ENCODE measurements around the gene S100A12. TPM values are rescaled to one million over a fixed set of nuclear protein-coding genes. Genes with fewer than 3 reads are reported as not detected.
A peak's percentile ranks its signal among the peaks of the same experiment; 100 is the strongest.

The S100A12 gene
- total RNA-seq, 1 donor from 2014 or later = 1.2 TPM

DNA sequence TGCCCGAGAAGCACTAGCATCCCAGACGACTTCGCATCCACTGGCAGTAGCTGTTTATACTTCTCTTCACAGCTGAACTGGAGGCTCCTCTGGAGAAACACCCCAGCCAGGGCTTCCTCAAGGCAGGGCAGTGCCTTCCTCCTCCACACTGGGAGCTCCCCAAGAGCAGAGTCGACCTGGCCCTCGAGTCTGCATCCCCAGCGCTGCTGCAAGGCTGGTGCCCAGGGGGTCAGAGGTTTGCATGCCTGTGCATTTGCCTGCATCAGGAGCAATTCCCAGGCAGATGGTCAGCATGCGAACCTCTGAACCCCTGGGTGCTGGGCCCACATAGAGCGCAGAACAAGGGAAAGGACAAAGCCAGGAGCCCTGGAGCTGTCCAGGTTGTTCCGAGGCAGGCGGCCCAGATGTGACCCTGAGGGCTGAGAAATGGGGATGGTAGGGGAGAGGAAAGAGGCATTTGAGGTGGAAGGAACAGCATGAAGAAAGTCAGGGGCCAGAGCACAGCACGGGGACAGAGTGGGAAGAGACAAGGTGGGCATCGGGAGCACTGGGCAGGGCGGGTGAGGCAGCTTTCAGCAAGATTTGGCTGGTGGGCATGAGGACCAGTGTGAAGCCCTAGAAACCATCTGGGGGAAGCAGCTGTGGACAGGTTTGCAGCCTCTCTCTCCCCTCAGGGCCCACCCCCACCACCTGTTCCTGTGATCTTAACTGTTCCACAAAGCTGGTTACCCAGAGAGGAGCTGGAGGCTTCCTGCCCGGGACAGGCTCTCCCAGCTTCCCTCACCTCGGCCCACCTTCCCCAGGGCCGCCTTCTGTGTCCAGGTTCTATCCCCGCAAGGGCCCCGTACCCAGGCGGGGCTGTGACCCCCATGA is 21.9 kb upstream of the S100A12 start:
- DNase-seq (ENCODE audit: low spot score) = peak; percentile 40
- no peak for ATAC-seq

DNA sequence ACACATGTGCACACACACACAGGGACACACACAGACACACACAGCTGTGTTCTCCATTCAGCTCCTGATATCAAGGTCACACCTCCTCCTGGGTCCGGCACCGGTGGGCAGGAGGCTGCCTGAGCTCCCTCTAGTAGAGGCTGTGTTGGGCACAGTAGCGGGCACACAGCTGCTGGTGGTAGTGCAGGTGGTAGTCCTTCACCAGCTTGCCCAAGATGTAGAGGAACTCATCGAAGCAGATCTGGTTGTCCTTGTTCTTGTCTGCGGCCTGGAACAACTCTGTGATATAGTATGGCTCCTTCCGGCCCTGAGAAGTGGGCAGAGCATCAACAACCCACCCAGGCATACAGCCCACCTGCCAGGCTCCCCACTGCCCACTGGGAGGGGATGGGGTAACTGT is 21.0 kb upstream of the S100A12 start:
- ATAC-seq = no peak
- DNase-seq (ENCODE audit: low spot score) = peak; percentile 34

DNA sequence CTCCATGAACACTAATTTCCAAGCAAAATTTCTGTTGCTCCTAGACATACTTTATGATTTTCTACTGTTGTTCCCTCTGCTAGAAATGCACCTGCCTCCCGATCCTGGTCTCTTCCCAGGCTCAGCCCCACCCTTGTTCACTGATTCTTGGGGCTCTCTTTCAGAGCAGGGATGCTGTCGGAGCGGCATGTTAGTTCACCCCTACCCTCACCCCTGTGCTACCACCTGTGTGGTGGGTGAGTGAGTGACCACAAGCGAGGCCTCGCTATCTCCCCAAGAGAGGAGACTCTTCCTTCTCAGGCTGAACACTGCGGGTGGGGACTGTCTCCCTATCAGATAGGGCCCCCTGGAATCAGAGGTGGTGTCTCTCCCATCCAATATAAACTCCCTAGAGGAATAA is 20.4 kb upstream of the S100A12 start:
- ATAC-seq (no peak), DNase-seq (ENCODE audit: low spot score) (no peak)

DNA sequence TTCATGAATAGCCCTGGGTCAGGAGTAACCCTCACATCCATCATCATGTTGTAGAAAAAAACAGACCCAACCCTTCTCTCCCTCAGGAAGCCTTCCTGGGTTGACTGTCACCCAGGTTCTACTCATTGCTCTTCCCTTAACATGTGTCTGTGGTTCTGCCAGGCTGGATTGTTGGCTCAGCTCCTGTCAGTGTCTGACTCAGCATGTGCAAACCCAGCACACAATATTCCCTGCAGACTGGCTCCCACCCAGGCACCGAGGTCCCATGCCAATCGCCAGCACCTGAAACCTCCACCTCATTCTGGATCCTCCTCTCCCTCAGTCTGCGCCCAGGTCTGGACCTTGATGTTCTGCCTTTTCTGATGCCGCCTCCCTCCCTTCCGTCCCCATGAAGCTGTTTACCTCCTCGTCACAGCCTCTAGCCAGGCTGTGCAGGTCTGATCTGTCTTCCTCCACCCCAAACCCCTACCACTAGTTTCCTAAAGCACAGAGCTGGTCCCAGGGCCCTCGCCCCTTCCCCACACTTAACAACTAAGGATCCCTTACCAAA is 19.8 kb upstream of the S100A12 start:
- ATAC-seq (no peak), DNase-seq (ENCODE audit: low spot score) (peak; percentile 40)

DNA sequence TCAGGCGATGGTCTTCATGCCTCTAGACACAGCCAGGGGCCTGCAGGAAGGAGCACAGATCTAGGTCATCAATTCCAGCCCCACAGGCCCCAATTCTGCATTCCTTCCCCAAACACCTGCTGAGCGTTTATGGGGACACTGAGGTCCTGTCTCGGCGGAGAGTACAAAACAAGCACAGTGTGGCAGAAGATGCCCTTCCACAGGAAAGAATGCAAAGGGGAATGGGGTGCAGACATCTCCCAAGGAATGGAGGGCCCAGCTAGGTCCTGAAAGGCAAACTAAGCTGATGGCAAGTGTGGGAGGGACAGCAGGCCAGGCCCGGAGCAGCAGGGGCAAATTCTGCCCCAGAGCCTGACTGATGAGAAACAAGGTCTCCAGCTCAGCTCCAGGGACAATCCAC is 19.0 kb upstream of the S100A12 start:
- ATAC-seq (no peak), DNase-seq (ENCODE audit: low spot score) (no peak)

DNA sequence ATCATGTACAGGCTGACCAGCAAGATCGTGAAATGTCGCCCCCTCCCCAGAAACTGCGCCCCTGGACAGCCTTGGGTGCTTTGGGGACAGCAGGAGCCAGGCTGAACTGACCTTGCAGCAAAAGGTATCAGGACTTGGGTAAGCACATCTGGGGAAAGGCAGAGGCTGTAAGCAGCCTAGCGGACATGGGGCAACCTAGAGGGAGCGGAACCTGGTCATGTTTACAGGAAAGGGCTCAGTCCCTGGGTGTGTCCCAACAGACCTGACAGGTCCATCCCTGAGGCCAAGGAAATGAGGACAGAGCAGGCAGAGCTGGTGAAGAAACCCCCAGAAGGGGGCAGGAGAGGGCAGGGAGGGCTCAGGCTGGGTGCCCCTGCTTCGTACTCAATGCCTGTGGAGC is 18.5 kb upstream of the S100A12 start:
- ATAC-seq (no peak), DNase-seq (ENCODE audit: low spot score) (peak; percentile 48)

DNA sequence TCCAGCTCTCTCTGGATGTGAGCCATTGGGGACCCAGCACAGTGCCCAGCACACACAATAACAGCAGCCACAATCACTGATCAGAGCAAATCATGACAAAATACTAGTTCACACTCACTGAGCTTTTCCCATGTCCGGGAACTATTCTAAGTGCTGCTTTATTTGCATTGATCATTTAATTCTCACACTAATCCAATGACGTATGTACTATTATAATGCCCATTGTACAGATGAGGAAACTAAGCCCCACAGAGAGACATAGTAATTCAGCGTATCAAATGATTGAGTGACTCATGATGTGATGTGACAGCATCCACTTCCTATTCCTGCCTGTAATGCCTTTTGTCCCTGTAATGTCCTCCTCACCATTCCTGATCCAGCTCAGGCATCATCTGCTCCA is 17.4 kb upstream of the S100A12 start:
- DNase-seq (ENCODE audit: low spot score) = no peak
- no peak for ATAC-seq

DNA sequence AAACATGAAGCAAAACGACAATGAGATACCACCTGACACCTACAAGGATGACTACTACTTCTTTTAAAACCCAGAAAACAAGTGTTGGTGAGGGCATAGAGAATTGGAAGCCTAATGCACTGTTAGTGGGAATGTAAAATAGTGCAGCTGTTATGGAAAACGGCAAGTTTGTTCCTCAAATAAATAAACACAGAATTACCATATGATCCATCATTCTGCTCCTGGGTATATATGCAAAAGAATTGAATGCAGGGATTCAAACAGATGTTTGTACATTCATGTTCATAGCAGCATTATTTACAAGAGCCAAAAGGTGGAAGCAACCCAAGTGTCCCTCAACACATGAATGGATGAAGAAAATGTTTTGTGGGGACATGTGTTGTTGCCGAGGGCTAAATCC is 16.8 kb upstream of the S100A12 start:
- ATAC-seq = no peak
- DNase-seq (ENCODE audit: low spot score) = no peak

DNA sequence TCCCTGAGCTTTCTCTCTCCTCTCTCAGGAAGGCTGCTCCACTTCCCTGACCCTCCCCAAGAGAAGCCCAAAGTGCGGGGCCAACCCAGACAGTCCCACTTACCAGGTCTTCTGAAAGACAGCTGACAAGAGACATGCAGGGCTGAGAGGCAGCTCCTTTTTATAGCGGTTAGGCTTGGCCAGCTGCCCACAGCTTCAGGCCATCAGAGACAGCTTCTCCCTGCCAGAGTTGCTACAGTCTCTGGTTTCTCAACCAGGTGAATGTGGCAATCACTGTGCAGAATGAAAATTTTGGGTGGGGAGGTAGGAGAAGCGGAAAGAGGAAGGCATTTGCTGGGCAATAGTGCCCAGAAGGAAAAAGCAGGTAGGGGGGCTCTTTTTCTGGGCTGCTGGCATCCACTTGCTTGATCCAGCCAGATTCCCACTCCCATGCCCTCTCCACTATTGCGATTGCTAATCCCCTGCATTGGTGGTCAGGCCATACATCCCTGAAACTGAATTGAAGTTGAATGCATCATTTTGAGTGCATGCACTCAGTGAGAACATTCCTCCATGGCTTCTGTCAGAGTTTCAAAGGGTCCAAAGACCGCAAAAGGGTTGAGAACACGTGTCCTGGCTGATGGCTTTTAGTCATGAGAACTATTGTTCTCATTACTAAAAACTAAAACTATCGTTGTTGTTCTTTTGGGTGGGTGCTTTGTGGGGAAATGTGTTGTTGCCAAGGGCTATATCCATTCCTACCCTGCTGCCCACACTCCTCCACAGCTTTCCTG is 15.7 kb upstream of the S100A12 start, which contains the start of gene S100A8:
Gene S100A8, minus strand, starts transcription at position 136 of the 773 bp plus-strand sequence. CDS start 538 bp downstream, outside the sequence.
- DNase-seq (ENCODE audit: low spot score) (peak; percentile 81), ATAC-seq (peak; percentile 85)

DNA sequence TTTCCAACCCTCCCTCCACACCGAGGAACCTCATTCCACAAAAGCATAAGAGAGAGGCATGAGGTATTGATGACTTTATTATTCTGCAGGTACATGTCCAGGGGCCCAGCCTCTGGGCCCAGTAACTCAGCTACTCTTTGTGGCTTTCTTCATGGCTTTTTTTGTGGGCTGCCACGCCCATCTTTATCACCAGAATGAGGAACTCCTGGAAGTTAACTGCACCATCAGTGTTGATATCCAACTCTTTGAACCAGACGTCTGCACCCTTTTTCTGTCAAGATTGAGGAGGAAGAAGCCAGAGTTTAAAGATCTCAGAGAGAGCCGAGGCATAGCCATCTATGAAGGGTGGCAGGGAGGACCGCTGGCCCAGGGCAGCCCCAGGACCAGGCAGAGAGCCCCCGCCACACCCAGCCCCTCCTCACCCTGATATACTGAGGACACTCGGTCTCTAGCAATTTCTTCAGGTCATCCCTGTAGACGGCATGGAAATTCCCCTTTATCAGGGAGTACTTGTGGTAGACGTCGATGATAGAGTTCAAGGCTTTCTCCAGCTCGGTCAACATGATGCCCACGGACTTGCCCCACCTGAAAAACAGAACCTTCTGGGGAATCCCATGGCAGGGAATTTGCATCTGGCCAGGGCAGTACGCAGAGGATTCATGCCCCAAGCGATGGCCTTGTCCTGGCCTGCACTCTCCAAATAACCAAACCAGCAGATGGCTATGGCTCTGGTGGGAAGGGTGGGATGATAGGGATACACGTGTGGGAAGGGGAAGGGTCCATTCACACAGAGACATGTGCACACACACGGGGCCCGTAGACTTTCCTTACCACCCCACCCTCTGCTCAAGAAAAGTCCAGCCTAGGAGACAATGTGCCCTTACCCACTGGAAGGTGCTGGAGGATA is 14.8 kb upstream of the S100A12 start:
- ATAC-seq (no peak), DNase-seq (ENCODE audit: low spot score) (peak; percentile 38)

DNA sequence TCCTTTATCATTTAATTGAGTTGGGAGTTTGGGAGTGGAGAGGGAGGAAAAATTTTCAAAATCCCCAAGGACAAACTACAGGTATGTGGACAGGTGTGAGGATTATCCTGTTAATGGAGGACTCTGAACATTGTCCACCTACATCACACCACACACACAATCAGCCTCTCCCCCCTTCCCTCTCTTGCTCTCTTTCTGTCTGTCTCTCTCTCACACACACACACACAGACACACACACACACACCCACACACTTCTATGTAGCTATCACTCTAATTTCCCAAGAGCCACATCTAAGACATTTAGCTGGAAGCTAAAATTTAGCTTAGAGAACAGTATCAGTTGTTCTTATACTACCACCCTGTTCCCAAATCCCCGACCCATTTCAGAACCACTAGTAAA is 14.0 kb upstream of the S100A12 start:
- no peak for DNase-seq (ENCODE audit: low spot score)
- ATAC-seq = no peak

DNA sequence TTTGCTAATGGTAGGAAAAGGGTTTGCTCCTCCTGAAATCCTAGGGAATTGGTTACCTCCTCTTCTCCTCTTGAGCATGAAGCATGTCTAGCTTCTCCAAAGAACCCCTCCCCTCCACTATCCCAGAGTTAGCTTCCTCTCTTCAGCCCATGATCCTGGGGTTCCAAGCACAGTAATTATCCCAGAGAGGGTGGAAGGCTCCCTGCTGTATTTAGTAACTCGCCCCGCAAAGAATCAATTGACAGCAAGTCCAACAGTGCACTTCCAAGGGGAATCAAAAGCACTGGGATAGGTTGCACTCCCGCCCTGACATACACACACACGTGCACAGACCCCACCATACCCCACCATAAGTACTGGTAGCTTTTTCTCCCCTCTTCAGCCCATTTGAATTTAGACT is 12.4 kb upstream of the S100A12 start:
- DNase-seq (ENCODE audit: low spot score) (peak; percentile 41), ATAC-seq (no peak)

DNA sequence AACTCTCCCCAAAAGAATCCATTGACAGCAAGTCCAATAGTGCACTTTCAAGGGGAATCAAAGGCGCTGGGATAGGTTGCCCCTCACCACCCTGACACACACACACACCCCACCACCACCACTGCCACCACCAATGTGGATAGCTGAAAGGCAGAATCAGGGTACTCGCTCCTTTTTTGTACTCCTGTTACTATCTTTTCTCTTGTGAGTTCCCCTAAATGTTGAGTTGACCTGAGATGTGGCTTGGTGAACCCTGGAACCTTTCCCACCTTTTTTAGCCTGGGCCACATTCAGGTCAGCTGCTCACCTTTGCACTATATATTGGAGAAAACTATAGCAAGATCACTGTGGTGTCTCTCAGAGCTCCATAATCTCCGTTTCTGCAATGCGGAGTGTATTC is 11.6 kb upstream of the S100A12 start:
- ATAC-seq (no peak), DNase-seq (ENCODE audit: low spot score) (no peak)

DNA sequence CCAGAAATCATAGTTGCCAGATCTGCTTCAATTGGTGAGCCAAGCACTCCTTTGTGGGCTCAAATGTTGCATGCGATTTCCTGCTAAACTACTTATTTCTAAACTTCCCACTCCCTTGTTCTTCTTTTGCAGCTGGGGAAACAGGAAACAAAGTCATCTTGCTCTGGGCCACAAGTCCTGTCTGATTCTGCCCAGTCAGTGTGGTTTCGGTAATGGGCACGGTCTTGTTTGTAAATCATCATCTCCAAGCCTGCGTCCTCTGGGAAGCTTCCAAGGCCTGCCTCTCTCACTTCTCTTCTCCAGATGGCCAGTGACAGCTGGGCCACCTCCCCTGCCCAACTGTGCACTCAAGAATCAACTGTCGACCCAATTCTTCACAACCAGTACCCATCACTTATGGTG is 11.1 kb upstream of the S100A12 start:
- peak; percentile 34 for ATAC-seq
- DNase-seq (ENCODE audit: low spot score) = peak; percentile 49

DNA sequence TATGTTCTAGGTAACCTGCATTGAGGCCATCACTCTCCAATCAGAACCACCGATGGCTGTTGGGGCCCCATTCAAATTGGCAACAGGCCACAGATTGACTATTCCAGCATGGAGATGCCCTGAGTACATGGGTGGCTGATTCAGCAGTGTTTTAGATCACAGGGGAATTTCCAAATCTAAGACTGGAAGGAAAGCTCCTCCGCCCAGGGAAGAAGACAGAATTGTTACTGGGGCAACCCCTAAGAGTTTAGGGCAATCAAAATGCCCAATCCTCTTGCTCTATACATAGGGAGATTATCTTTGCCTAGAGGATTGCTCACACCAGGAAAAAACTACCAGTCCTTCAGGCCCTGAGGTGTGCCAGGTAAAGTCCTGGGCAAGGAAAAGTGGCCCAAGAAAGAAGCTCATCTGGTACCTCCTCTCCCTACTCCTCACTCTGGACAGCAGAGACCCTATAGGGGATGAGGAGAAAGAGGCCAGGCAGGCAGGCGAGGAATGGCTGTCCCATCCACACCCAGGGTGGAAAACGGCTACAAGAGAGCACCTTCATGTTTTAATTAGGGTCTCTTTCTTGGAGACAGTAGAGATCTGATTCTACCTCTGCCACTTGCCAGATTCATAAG is 9.6 kb upstream of the S100A12 start:
- no peak for ATAC-seq
- DNase-seq (ENCODE audit: low spot score) = peak; percentile 35

DNA sequence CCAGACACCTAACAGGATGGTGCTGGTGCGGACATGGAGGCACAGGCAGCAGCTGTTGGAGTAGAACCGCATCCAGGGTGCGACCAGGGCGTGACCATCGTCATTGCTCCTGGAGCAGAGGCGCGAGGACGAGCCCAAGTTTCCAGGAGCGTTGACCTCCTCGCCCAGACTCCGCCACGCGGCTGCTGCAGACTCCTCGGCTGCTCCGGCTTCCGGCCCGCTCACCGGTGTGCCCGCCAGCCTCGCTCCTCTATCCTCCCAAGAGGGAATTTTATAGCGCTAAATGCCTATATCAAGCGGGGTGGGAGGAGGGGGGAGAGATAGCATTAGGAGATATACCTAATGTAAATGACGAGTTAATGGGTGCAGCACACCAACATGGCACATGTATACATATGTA is 5.3 kb upstream of the S100A12 start:
- DNase-seq (ENCODE audit: low spot score) (peak; percentile 30), ATAC-seq (no peak)

DNA sequence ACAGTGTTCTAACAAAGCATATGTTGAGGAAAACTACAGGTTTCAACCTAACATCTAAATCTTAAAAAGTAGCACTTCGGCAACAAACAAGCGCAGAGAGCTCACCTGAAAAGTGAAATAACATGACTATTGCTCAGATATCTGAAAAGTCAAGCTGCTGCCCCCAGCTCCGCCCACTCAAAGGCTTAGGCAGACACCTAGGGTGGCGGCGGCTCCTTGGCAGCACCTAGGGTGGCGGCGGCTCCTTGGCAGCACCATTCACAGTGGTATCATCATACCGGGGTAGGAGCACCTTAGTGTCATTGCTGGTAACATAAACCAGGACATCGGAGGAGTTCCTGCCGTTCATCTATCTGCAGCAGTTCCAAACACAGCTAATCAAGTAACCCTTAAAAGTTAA is 4.2 kb upstream of the S100A12 start:
- ATAC-seq (no peak), DNase-seq (ENCODE audit: low spot score) (no peak)

DNA sequence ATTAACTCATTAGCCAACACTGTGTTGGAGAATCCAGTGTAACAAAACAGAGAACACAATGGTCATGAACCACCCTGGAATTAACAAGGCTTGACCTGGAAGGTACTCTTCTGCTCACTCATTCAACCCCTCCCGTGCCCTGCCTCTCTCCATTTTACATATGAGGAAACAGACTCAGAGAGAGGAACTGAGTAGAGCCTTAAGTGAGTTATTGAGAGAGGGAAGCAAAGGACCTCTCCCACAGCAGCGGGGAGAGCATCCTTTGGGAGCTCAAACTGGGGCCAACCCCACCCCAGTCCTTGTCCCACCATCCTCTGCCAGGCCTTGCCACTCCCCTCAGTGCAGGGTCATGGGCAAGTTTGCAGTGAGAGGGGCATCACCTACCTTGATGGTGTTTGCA is 1.4 kb downstream of the S100A12 start:
- ATAC-seq = no peak
- DNase-seq (ENCODE audit: low spot score) = peak; percentile 45

DNA sequence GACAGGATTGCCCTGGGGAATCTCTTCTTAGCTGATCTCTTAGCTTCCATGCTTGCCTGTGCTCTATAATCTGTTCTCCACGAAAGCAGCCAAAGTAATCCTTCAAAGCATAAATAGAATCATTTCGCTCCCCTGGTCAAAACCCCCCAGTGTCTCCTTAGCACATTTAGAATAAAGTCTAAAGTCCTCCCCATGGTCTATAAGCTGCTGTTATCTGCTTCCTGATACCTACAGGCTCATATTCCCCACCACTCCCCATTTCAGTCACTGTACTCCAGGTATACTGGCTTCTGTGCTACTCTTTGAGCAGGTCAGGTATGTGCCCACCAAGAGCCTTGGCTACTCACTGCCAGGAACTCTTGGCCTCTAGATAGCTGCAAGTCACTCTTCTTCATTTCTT is 2.9 kb downstream of the S100A12 start:
- no peak for ATAC-seq
- no peak for DNase-seq (ENCODE audit: low spot score)

DNA sequence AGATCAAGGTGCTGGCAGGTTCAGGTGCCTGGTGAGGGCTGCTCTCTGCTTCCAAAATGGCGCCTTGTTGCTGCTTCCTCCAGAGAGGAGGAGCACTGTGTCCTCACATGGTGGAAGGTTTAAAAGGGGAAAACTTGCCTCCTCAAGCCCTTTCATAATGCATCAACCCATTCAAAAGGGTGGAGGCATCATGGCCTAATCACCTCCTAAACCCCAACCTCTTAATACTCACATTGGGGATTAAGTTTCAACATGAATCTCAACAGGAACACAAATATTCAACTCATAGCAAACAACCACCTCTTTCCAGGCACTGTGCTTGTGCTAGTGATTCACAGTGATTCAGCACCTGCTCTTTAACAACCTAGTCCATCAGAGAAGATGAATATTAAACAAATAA is 4.2 kb downstream of the S100A12 start:
- no peak for ATAC-seq

More for the DNA sequence above, 4.2 kb downstream of the S100A12 start:
- no peak for DNase-seq (ENCODE audit: low spot score)
